Nephron progenitor cell (in vitro differentiated cells): ENCODE measurements around the gene TLE1.

Experiments
- DNase-seq: peaks from one replicate; pipeline ENCODE4 v3.0.0; 2021
- H3K27ac Mint-ChIP-seq: 2 replicates; pipeline ENCODE4 v1.8.0; 2021; ENCODE audit warnings: mild to moderate bottlenecking, moderate library complexity, mixed read lengths
- H3K27me3 Mint-ChIP-seq: 2 replicates; pipeline ENCODE4 v1.8.0; 2021; ENCODE audit warnings: mild to moderate bottlenecking, low read depth, mixed read lengths; ENCODE audit not compliant: poor library complexity
- H3K36me3 Mint-ChIP-seq: 2 replicates; pipeline ENCODE4 v1.8.0; 2021; ENCODE audit warnings: low read depth, mixed read lengths
- H3K4me1 Mint-ChIP-seq: 2 replicates; pipeline ENCODE4 v1.8.0; 2021; ENCODE audit warnings: mixed read lengths
- H3K4me3 Mint-ChIP-seq: 2 replicates; pipeline ENCODE4 v1.8.0; 2021; ENCODE audit warnings: mild to moderate bottlenecking, moderate library complexity, mixed read lengths
- H3K9me3 Mint-ChIP-seq: 2 replicates; pipeline ENCODE4 v1.8.0; 2021; ENCODE audit warnings: mild to moderate bottlenecking, moderate library complexity, mixed read lengths
- TF ChIP-seq, protein P1 (sequence below): fragments of 200-600 bp; sonication (generic); IDR thresholded peaks from 2 replicates; pipeline ENCODE4 v1.5.0; 2021; ENCODE audit warnings: antibody characterized with exemption

Gene TLE1

GRCh38 chr9:81563020-81563407 is 126.3 kb downstream of the TLE1 start:
- no peak for DNase-seq
- TF ChIP-seq, protein P1, sequence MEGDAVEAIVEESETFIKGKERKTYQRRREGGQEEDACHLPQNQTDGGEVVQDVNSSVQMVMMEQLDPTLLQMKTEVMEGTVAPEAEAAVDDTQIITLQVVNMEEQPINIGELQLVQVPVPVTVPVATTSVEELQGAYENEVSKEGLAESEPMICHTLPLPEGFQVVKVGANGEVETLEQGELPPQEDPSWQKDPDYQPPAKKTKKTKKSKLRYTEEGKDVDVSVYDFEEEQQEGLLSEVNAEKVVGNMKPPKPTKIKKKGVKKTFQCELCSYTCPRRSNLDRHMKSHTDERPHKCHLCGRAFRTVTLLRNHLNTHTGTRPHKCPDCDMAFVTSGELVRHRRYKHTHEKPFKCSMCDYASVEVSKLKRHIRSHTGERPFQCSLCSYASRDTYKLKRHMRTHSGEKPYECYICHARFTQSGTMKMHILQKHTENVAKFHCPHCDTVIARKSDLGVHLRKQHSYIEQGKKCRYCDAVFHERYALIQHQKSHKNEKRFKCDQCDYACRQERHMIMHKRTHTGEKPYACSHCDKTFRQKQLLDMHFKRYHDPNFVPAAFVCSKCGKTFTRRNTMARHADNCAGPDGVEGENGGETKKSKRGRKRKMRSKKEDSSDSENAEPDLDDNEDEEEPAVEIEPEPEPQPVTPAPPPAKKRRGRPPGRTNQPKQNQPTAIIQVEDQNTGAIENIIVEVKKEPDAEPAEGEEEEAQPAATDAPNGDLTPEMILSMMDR = no peak
- Mint-ChIP-seq H3K9me3 (peaks cover 3% of the 10 kb centered on the region), H3K27ac (no peak overlapping the region), H3K27me3 (peaks cover 9% of the 10 kb centered on the region), H3K4me1 (peaks cover 42% of the 10 kb centered on the region), H3K4me3 (no peak overlapping the region), H3K36me3 (no peaks in the 10 kb centered on the region)

DNA sequence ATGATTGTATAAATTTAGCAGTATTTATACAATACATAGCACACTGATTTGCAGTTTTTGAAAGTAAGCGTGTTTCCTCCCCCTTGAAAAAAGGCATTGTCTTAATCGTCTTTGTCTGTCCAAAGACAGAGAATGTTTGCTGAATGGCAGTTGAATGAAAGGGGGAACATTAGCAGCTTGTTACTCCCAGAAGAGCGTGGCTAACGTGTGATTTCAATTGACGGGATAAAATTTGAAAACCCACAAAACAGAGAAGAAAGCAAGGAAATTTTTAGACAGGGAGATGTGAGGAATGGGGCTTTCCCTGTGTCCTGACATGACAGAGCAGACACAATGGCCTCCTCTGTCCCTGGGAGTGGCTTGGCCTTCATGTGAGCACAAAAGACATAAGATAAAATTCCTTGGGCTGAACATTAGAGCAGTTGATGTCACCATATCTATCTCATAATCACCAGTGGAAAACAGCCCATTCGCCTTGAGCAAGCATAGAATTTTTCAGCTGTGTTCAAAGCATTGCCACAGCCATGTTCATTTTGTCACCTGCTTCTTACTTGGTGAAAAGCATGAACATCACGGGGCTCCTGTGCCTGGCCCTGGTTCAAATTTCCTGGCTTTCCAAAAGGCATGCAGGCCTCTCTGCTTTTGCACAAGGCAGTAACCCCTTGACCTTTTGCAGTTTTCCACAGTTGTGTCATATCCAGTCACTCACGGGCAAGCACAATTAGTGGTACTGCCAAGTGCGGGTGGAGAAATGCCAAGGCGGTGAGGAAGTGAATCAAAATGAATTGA is 126.9 kb downstream of the TLE1 start:
- Mint-ChIP-seq H3K36me3 (no peaks in the 10 kb centered on the region), H3K27me3 (peaks cover 9% of the 10 kb centered on the region), H3K27ac (no peak overlapping the region), H3K4me1 (peaks cover 48% of the 10 kb centered on the region), H3K9me3 (peaks cover 3% of the 10 kb centered on the region), H3K4me3 (no peak overlapping the region)
- DNase-seq = no peak
- TF ChIP-seq, protein P1 = no peak

DNA sequence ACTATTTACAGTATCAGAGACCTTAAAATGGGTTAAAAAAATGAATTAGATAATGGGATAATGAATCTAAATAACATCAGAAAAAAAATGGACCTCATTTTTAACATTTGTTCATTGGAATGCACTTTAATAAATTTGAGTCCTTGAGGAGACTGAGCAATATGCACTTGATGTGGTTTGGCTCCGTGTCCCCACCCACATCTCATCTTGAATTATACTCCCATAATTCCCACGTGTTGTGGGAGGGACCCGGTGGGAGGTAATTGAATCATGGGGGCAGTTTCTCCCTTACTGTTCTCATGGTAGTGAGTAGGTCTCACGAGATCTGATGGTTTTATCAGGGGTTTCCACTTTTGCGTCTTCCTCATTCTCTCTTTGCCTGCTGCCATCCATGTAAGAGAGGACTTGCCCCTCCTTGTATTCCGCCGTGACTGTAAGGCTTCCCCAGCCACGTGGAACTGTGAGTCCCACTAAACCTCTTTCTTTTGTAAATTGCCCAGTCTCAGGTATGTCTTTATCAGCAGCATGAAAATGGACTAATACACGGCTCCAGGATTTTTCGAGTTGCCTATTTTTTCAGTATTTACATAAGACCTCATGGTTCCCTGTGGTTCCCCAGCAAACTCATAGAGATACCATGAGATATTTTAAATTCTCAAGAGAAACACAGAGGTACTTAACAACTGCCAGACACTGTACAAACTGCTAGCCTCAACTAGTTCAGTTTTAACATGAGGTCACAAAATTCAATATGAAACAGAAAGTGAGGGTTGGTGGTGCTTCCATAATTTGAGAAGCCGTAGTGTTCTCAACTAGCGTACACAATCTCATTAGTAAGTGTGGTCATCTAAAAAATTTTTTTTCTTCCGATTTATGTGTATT is 128.3 kb downstream of the TLE1 start:
- TF ChIP-seq, protein P1 = no peak
- no peak for DNase-seq
- peaks cover 48% of the 10 kb centered on the region for H3K4me1 Mint-ChIP-seq
- no peaks in the 10 kb centered on the region for H3K36me3 Mint-ChIP-seq
- H3K9me3 Mint-ChIP-seq = peaks cover 3% of the 10 kb centered on the region
- no peak overlapping the region for H3K4me3 Mint-ChIP-seq
- peaks cover 9% of the 10 kb centered on the region for H3K27me3 Mint-ChIP-seq
- peak overlapping the region; percentile 47 for H3K27ac Mint-ChIP-seq

DNA sequence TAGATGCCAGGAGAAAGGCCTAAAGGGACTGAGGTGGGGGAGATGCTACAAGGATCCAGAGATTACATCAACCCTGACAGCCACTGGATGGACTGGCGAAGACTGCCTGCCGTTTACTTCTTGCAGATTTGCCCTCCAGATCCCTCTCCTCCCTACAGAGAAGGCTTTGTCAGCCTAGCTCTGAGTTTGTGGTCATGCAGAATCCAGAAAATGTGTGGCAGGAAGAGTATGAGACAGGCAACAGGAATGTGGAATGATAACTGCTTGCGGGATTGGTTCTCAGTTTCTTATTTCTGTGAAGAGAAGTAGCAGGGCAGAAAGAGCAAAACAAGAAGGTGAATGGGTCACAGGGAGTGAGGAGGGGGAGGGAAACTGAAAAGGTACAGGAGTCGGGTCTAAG is 129.6 kb downstream of the TLE1 start:
- Mint-ChIP-seq H3K27ac (peak overlapping the region; percentile 60), H3K4me3 (no peak overlapping the region), H3K4me1 (peaks cover 54% of the 10 kb centered on the region), H3K9me3 (peaks cover 3% of the 10 kb centered on the region), H3K27me3 (peaks cover 7% of the 10 kb centered on the region), H3K36me3 (no peaks in the 10 kb centered on the region)
- DNase-seq = no peak
- TF ChIP-seq, protein P1 = no peak

DNA sequence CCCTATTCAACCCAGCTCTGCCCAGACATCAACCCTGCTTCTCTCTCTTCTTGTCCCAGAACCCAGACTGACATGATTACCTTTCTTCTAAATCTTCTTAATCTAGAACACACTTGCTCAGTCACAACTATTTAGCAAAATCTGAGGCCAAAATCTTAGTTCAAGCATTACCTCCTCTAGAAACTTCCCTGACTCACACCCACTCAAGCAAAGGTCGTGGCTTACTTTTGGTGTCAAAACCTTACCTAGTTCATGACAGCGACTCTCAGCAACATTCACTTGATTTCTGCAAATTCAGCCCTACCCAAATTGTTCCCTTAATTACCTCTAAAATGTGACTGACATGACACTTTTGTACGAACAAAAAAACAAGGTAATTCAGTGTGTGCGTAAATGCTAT is 130.2 kb downstream of the TLE1 start:
- H3K36me3 Mint-ChIP-seq = no peaks in the 10 kb centered on the region
- H3K9me3 Mint-ChIP-seq = no peaks in the 10 kb centered on the region

More for the DNA sequence above, 130.2 kb downstream of the TLE1 start:
- Mint-ChIP-seq H3K27me3 (peaks cover 7% of the 10 kb centered on the region), H3K4me3 (no peak overlapping the region), H3K27ac (peak overlapping the region; percentile 60), H3K4me1 (peaks cover 59% of the 10 kb centered on the region)
- no peak for DNase-seq
- TF ChIP-seq, protein P1 = no peak
